Gastroesophageal sphincter (tissue), 4 donors: ENCODE results near the gene IGSF8. TPM values are rescaled to one million over a fixed set of nuclear protein-coding genes. Genes with fewer than 3 reads are reported as not detected.

Source experiments
- ATAC-seq: fragments of 150-250 bp; one replicate; pipeline ENCODE4 v1.9.1; 2016; ENCODE audit warnings: mild to moderate bottlenecking, moderate library complexity
- H3K27ac ChIP-seq, 4 donors: fragments of 200-600 bp; sonication (generic) in 3 of 4; 1 replicate in 3 of 4; 2 replicates in 1 of 4; pipeline ENCODE4 v1.5.1; 2016 to 2019
- H3K27me3 ChIP-seq: fragments of 200-600 bp; sonication (generic); one replicate; pipeline ENCODE4 v1.5.1; 2019
- H3K36me3 ChIP-seq, 2 donors: fragments of 200-600 bp; sonication (generic); one replicate each; pipeline ENCODE4 v1.5.1; 2019; ENCODE audit warnings: control low read depth in 1 of 2
- H3K4me1 ChIP-seq, 3 donors: fragments of 200-600 bp; sonication (generic); 1 replicate in 2 of 3; 2 replicates in 1 of 3; pipeline ENCODE4 v1.5.1; 2016 to 2019; ENCODE audit warnings: control low read depth in 2 of 3
- H3K4me3 ChIP-seq, 2 donors: fragments of 200-600 bp; sonication (generic); one replicate each; pipeline ENCODE4 v1.5.1; 2019; ENCODE audit warnings: mild to moderate bottlenecking in 1 of 2, moderate library complexity in 1 of 2
- H3K9me3 ChIP-seq, 3 donors: fragments of 200-600 bp; sonication (generic); one replicate each; pipeline ENCODE4 v1.5.1; 2017 to 2019; ENCODE audit warnings: control low read depth in 2 of 3
- CTCF ChIP-seq, 4 experiments: fragments of 200-600 bp in 2 of 4; fragments of 450-650 bp in 2 of 4; sonication (generic) in 1 of 4; IDR thresholded peaks; one replicate each; pipeline ENCODE4 v1.5.1; 2017 to 2019; ENCODE audit warnings: antibody characterized with exemption in 4 of 4, mild to moderate bottlenecking in 2 of 4, moderate library complexity in 2 of 4
- EP300 ChIP-seq: sonication (generic); formaldehyde crosslinking; IDR thresholded peaks from one replicate; pipeline ENCODE4 v1.6.1; 2017; ENCODE audit warnings: antibody characterized with exemption, mild to moderate bottlenecking
- POLR2A ChIP-seq, 2 donors: fragments of 450-650 bp; IDR thresholded peaks; one replicate each; pipeline ENCODE4 v1.6.1; 2017; ENCODE audit warnings: antibody characterized with exemption in 2 of 2, mild to moderate bottlenecking in 2 of 2, moderate library complexity in 1 of 2
- POLR2AphosphoS5 ChIP-seq: sonication (generic); formaldehyde crosslinking; IDR thresholded peaks from one replicate; pipeline ENCODE4 v1.6.1; 2017; ENCODE audit warnings: antibody characterized with exemption
- WGBS, 2 donors: methylation state at CpG; one replicate each; pipeline ENCODE4 v1.1.5; 2018; ENCODE audit warnings: low coverage in 1 of 2; 5-methylcytosine and 5-hydroxymethylcytosine counted together
- total RNA-seq, 4 donors: library from RNA; depleted of rRNA; stranded (reverse); fragments of >200 nt; gene quantifications; one replicate each; pipeline ENCODE4 v1.1.0, GENCODE V29; 2016

Gene IGSF8
- total RNA-seq, 4 donors from 2014 or later: 17.1 to 23.0 (median 19.4) TPM

- TF ChIP-seq CTCF (IDR thresholded peaks at IDR 0.05) (no peak), POLR2A (IDR thresholded peaks at IDR 0.05) (no peak), EP300 (no peak), POLR2AphosphoS5 (no peak)
- H3K4me3 ChIP-seq: no peak overlapping the region
- H3K9me3 ChIP-seq: no peaks in the 10 kb centered on the region
- no peak overlapping the region for H3K27ac ChIP-seq
- 67% methylated on average over 1 of the region's 21 CpGs; no CpG with 5 or more reads in 1 of the 2 donors for WGBS, 2 donors
- H3K27me3 ChIP-seq: no peaks in the 10 kb centered on the region
- peaks cover 0 to 64% of the 10 kb centered on the region in 2 donors for H3K36me3 ChIP-seq
- ATAC-seq: no peak
- peaks cover 0 to 29% (median 20%) of the 10 kb centered on the region in 3 donors for H3K4me1 ChIP-seq
These were observed 4.7 kb downstream of the IGSF8 start for GRCh38 chr1:160093624-160094290.

GRCh38 chr1:160093069-160093395 lies 5.4 kb downstream of the IGSF8 start:
- Histone ChIP-seq H3K9me3 (no peaks in the 10 kb centered on the region), H3K27ac (no peak overlapping the region), H3K36me3 (peaks cover 0 to 71% of the 10 kb centered on the region in 2 donors), H3K4me1 (peaks cover 0 to 28% (median 20%) of the 10 kb centered on the region in 3 donors), H3K27me3 (no peaks in the 10 kb centered on the region), H3K4me3 (no peak overlapping the region)
- WGBS, 2 donors: no CpG with 5 or more reads among the region's 9 CpGs
- no peak for TF ChIP-seq POLR2A (IDR thresholded peaks at IDR 0.05)
- no peak for TF ChIP-seq POLR2AphosphoS5
- TF ChIP-seq CTCF (IDR thresholded peaks at IDR 0.05): no peak
- TF ChIP-seq EP300: no peak
- ATAC-seq: no peak

GRCh38 chr1:160092366-160093068 lies 5.9 kb downstream of the IGSF8 start:
- Histone ChIP-seq H3K27ac (no peak overlapping the region), H3K9me3 (no peaks in the 10 kb centered on the region), H3K4me3 (no peak overlapping the region), H3K4me1 (peaks cover 0 to 23% (median 16%) of the 10 kb centered on the region in 3 donors), H3K36me3 (peaks cover 0 to 76% of the 10 kb centered on the region in 2 donors), H3K27me3 (no peaks in the 10 kb centered on the region)
- TF ChIP-seq POLR2A (IDR thresholded peaks at IDR 0.05) (no peak), EP300 (no peak), POLR2AphosphoS5 (no peak), CTCF (IDR thresholded peaks at IDR 0.05) (no peak)
- 79 to 97% methylated on average over 6 of the region's 32 CpGs for WGBS, 2 donors
- ATAC-seq: no peak

- ATAC-seq: no peak
- no peak overlapping the region for H3K4me3 ChIP-seq
- WGBS, 2 donors: 100% methylated on average over 1 of the region's 5 CpGs; no CpG with 5 or more reads in 1 of the 2 donors
- no peaks in the 10 kb centered on the region for H3K9me3 ChIP-seq
- H3K36me3 ChIP-seq: peaks cover 0 to 80% of the 10 kb centered on the region in 2 donors
- no peaks in the 10 kb centered on the region for H3K27me3 ChIP-seq
- H3K4me1 ChIP-seq: peaks cover 0 to 15% (median 8%) of the 10 kb centered on the region in 3 donors
- no peak overlapping the region for H3K27ac ChIP-seq
- no peak for TF ChIP-seq POLR2AphosphoS5
- no peak for TF ChIP-seq EP300
- no peak for TF ChIP-seq POLR2A (IDR thresholded peaks at IDR 0.05)
- no peak for TF ChIP-seq CTCF (IDR thresholded peaks at IDR 0.05)
These were observed 6.7 kb downstream of the IGSF8 start for GRCh38 chr1:160091666-160092223.
